K562 (cell line): Measurements from ENCODE around the gene CABP7. TPM values are rescaled to one million over a fixed set of nuclear protein-coding genes. Genes with fewer than 3 reads are reported as not detected.

Source experiments
- ATAC-seq: fragments of 200-7000 bp; cut with Tn5 transposase; 3 replicates; pipeline ENCODE4 v1.9.1; 2020; ENCODE audit warnings: moderate library complexity
- BruUV-seq: library from RNA; stranded (reverse); fragments of 400-500 nt; replicated peaks from 2 replicates; lab custom pipeline; 2021; lab: Mats Ljungman, UMichigan
- CTCF ChIA-PET: fragments of 300-600 bp; formaldehyde crosslinking; extraction: SDS; loops from one replicate; lab custom pipeline; 2021; ENCODE audit warnings: low intra/inter-chr PET ratio; lab: Yijun Ruan, JAX
- POLR2A ChIA-PET: fragments of 300-600, 350-650 bp; sonication (Branson Sonifier 250); formaldehyde crosslinking; extraction: SDS; loops from one replicate; lab custom pipeline; 2021; ENCODE audit warnings: antibody characterized with exemption, inconsistent platforms; lab: Yijun Ruan, JAX
- DNase-seq, 4 experiments: peaks; one replicate each; pipeline versions ENCODE4 v3.0.0 to v3.0.0-alpha.2; 2011 to 2018; ENCODE audit warnings: low spot score in 3 of 4, mixed read lengths in 3 of 4; ENCODE audit errors: extremely low read depth in 1 of 4
- FAIRE-seq: peaks from 2 replicates; lab custom pipeline; 2011; peaks lifted over from hg19 to GRCh38; lab: Jason Lieb, UNC
- H2AFZ ChIP-seq: 2 replicates; pipeline ENCODE4 v1.6.0; 2011; ENCODE audit warnings: low read depth, low read length, control low read depth, inconsistent platforms
- H3K27ac ChIP-seq: fragments of 200-600 bp; 3 replicates; pipeline ENCODE4 v1.8.0; 2011; ENCODE audit warnings: low read depth, mild to moderate bottlenecking, control low read depth, inconsistent platforms, low read length, moderate library complexity, mixed read lengths; ENCODE audit errors: extremely low read depth
- H3K27me3 ChIP-seq, 2 experiments: fragments of 300-600 bp in 1 of 2; 2 replicates in 1 of 2; 3 replicates in 1 of 2; pipeline versions ENCODE4 v1.6.0 to v1.8.0; 2011; ENCODE audit warnings: inconsistent platforms in 2 of 2, low read length in 2 of 2, mild to moderate bottlenecking in 1 of 2, mixed read lengths in 1 of 2, moderate library complexity in 1 of 2; ENCODE audit not compliant: control insufficient read depth in 2 of 2, insufficient read depth in 2 of 2
- H3K36me3 ChIP-seq: fragments of 300-600 bp; 3 replicates; pipeline ENCODE4 v1.8.0; 2011; ENCODE audit warnings: mild to moderate bottlenecking, low read length, inconsistent platforms; ENCODE audit not compliant: control insufficient read depth, insufficient read depth
- H3K4me1 ChIP-seq, 2 experiments: fragments of 200-600 bp in 1 of 2; replicated peaks in 1 of 2; 2 replicates in 1 of 2; 3 replicates in 1 of 2; pipeline versions ENCODE4 v1.5.1 to v1.8.0; 2011; ENCODE audit warnings: inconsistent platforms in 2 of 2, low read length in 2 of 2, mild to moderate bottlenecking in 1 of 2, mixed read lengths in 1 of 2, moderate library complexity in 1 of 2; ENCODE audit not compliant: control insufficient read depth in 2 of 2, insufficient read depth in 2 of 2
- H3K4me2 ChIP-seq: 2 replicates; pipeline ENCODE4 v1.6.1; 2011; ENCODE audit warnings: low read length, control low read depth, inconsistent platforms, mixed read lengths; ENCODE audit not compliant: insufficient read depth
- H3K4me3 ChIP-seq: fragments of 200-600 bp; sonication (generic), shearing (Covaris generic); 2 replicates; pipeline ENCODE4 v1.5.1; 2016; ENCODE audit warnings: control low read depth, inconsistent platforms
- H3K79me2 ChIP-seq: fragments of 200-600 bp; 3 replicates; pipeline ENCODE4 v1.8.0; 2011; ENCODE audit warnings: low read length, inconsistent platforms; ENCODE audit not compliant: control insufficient read depth, insufficient read depth
- H3K9ac ChIP-seq, 2 experiments: 2 replicates each; pipeline versions ENCODE4 v1.6.0 to v1.6.1; 2011; ENCODE audit warnings: low read depth in 2 of 2, low read length in 2 of 2, control low read depth in 1 of 2, inconsistent platforms in 1 of 2, mild to moderate bottlenecking in 1 of 2, mixed read lengths in 1 of 2; ENCODE audit not compliant: insufficient read depth in 1 of 2
- H3K9me1 ChIP-seq: one replicate; pipeline ENCODE4 v1.6.0; 2011; ENCODE audit warnings: inconsistent platforms, mild to moderate bottlenecking, low read length, moderate library complexity; ENCODE audit not compliant: control insufficient read depth, insufficient read depth
- H3K9me3 ChIP-seq: replicated peaks from 2 replicates; pipeline ENCODE4 v1.5.1; 2011; ENCODE audit warnings: low read depth, low read length, inconsistent platforms; ENCODE audit not compliant: control insufficient read depth, insufficient read depth
- H4K20me1 ChIP-seq: replicated peaks from 2 replicates; pipeline ENCODE4 v1.6.1; 2011; ENCODE audit warnings: low read length, inconsistent platforms, mixed read lengths; ENCODE audit not compliant: control insufficient read depth, insufficient read depth
- BCOR ChIP-seq: fragments of 450-650 bp; IDR thresholded peaks from 2 replicates; pipeline ENCODE4 v1.6.1; 2016
- FOXJ3 ChIP-seq: sonication (generic); formaldehyde crosslinking; IDR thresholded peaks from 2 replicates; pipeline ENCODE4 v1.4.0; 2020; ENCODE audit warnings: mild to moderate bottlenecking, missing genetic modification reagents
- FOXO4 ChIP-seq: fragments of 450-650 bp; formaldehyde crosslinking; IDR thresholded peaks from 2 replicates; pipeline ENCODE4 v1.4.0; 2020; ENCODE audit warnings: mild to moderate bottlenecking, moderate library complexity
- FUS ChIP-seq: fragments of 200-400 bp; formaldehyde crosslinking; optimal IDR thresholded peaks from 2 replicates; pipeline ENCODE3; 2017; ENCODE audit warnings: low read depth, low read length
- IRF9 ChIP-seq: fragments of 450-650 bp; IDR thresholded peaks from 2 replicates; pipeline ENCODE4 v1.6.1; 2016; ENCODE audit warnings: missing biosample characterization, missing genetic modification characterization
- MTA3 ChIP-seq: fragments of 450-650 bp; formaldehyde crosslinking; IDR thresholded peaks from 2 replicates; pipeline ENCODE4 v1.6.1; 2017; ENCODE audit warnings: mild to moderate bottlenecking, borderline replicate concordance
- PTRF ChIP-seq: fragments of 450-650 bp; IDR thresholded peaks from 2 replicates; pipeline ENCODE4 v1.6.1; 2016; ENCODE audit warnings: mild to moderate bottlenecking, missing genetic modification characterization, missing compliant biosample characterization
- SMARCC2 ChIP-seq: fragments of 450-650 bp; IDR thresholded peaks from 2 replicates; pipeline ENCODE4 v1.6.1; 2017; ENCODE audit warnings: antibody characterized with exemption, moderate library complexity, mild to moderate bottlenecking, low read depth
- SREBF2 ChIP-seq: sonication (generic); formaldehyde crosslinking; IDR thresholded peaks from 2 replicates; pipeline ENCODE4 v1.4.0; 2020; ENCODE audit warnings: mild to moderate bottlenecking, missing genetic modification reagents
- TRIM24 ChIP-seq, 2 experiments: fragments of 450-650 bp; IDR thresholded peaks; 2 replicates each; pipeline ENCODE4 v1.6.1; 2016
- USF2 ChIP-seq: sonication (generic); formaldehyde crosslinking; IDR thresholded peaks from 2 replicates; pipeline ENCODE4 v1.5.0; 2020; ENCODE audit warnings: missing genetic modification reagents
- ZNF197 ChIP-seq: fragments of 200-800 bp; sonication (Bioruptor generic); IDR thresholded peaks from 2 replicates; pipeline ENCODE4 v1.6.1; 2016; ENCODE audit warnings: low read depth, missing genetic modification characterization, missing compliant biosample characterization
- ZNF217 ChIP-seq: sonication (generic); formaldehyde crosslinking; IDR thresholded peaks from 2 replicates; pipeline ENCODE4 v1.8.0; 2022; ENCODE audit warnings: mild to moderate bottlenecking, missing genetic modification reagents
- ZNF699 ChIP-seq: fragments of 250-450 bp; sonication (Bioruptor Pico); IDR thresholded peaks from 2 replicates; pipeline ENCODE4 v1.8.0; 2021; ENCODE audit warnings: mild to moderate bottlenecking, moderate library complexity; ENCODE audit not compliant: insufficient replicate concordance
- WGBS: fragments of 100-300 bp; shearing (Covaris generic); methylation state at CpG from one replicate; pipeline ENCODE4 v1.1.6; 2016; ENCODE audit warnings: low coverage, mixed read lengths; ENCODE audit not compliant: insufficient coverage; ENCODE audit errors: missing lambda C conversion rate; 5-methylcytosine and 5-hydroxymethylcytosine counted together
- in situ Hi-C: fragments of 300-500 bp; cut with MboI; formaldehyde crosslinking; loops from 4 replicates; pipeline ENCODE4 v1.15.0; 2018; ENCODE audit warnings: inconsistent platforms, mixed read lengths
- intact Hi-C: fragments of 100-400 bp; cut with micrococcal nuclease; formaldehyde crosslinking; loops from 2 replicates; pipeline ENCODE4 v1.14.2; 2022
- polyA plus RNA-seq, 8 experiments: library from polyadenylated mRNA; depleted of rRNA in 4 of 8; stranded (reverse) in 5 of 8; unstranded in 3 of 8; fragments of >200 nt; fragmentation: Nextera tagmentation in 2 of 8; fragmentation: Illumina TruSeq in 1 of 8; extraction: Ambion mirVana in 2 of 8; extraction: Trizol in 1 of 8; gene quantifications; 2 replicates each; pipeline versions ENCODE4 v1.2.1 to v1.2.3, GENCODE V29; 2011 to 2014; ENCODE audit warnings: inconsistent platforms in 1 of 8, missing spikeins in 1 of 8
- total RNA-seq, 7 experiments: library from RNA; depleted of rRNA in 6 of 7; stranded (reverse); fragments of >200 nt in 6 of 7; fragmentation: Illumina TruSeq in 2 of 7; extraction: Trizol in 2 of 7; gene quantifications; 2 replicates each; pipeline versions ENCODE4 v1.2.1 to v1.2.3, GENCODE V29; 2011 to 2021; ENCODE audit warnings: low replicate concordance in 1 of 7
- TF ChIP-seq, protein P1 (sequence below): conservative IDR thresholded peaks from 2 replicates; pipeline ENCODE4 v1.6.1; 2011; ENCODE audit warnings: low read depth, mild to moderate bottlenecking, low read length; ENCODE audit not compliant: control insufficient read depth
- TF ChIP-seq, protein P2 (sequence below), 2 experiments: fragments of 250-450 bp in 1 of 2; fragments of 450-650 bp in 1 of 2; sonication (Bioruptor Pico) in 1 of 2; IDR thresholded peaks; 2 replicates each; pipeline versions ENCODE4 v1.6.1 to v1.8.0; 2016 to 2021; ENCODE audit warnings: mild to moderate bottlenecking in 2 of 2, moderate library complexity in 2 of 2, missing compliant biosample characterization in 1 of 2, missing genetic modification characterization in 1 of 2

Gene CABP7
- total and polyA plus RNA-seq, 9 of the 15 experiments (the other 6 are each of a cell fraction or from before 2014, with no cell fraction given), result not detected

- intact Hi-C loops, result loop anchor here (5.0 kb wide), 1 partner anchor 387 kb away; no protein-coding TSS in a partner anchor
- Histone ChIP-seq H3K36me3 (peaks cover 5% of the 10 kb centered on the region; the same call in 1 of the 3 replicates), H3K4me1 (peaks cover 8 to 36% of the 10 kb centered on the region in 2 experiments; a peak in 4 of 5 replicates), H3K4me3 (no peak overlapping the region), H3K4me2 (no peak overlapping the region), H3K9me3 (no peaks in the 10 kb centered on the region), H3K9ac (no peak overlapping the region), H4K20me1 (no peaks in the 10 kb centered on the region), H2AFZ (no peak overlapping the region), H3K27ac (no peak overlapping the region), H3K27me3 (no peaks in the 10 kb centered on the region), H3K9me1 (no peaks in the 10 kb centered on the region), H3K79me2 (no peaks in the 10 kb centered on the region)
- DNase-seq, result no peak
- no peak for ATAC-seq
- no TSS peak for BruUV-seq
- 57% methylated on average over 9 of the region's 19 CpGs for WGBS
- ChIA-PET POLR2A (interaction anchor here (1.4 kb wide), 1 partner anchor 11 kb away, joined by 6 read pairs; no protein-coding TSS in a partner anchor), CTCF (interaction anchor here (0.9 to 2.4 kb wide), 2 partner anchors 17 to 389 kb away, joined by 3 to 16 read pairs; no protein-coding TSS in a partner anchor)
- no peak for FAIRE-seq
- in situ Hi-C loops, result no loop called here
- TF ChIP-seq IRF9, result no peak
- no peak for TF ChIP-seq ZNF197
- TF ChIP-seq FOXJ3 (CRISPR knock-in tag), result no peak
- no peak for TF ChIP-seq TRIM24 (IDR thresholded peaks at IDR 0.05)
- no peak for TF ChIP-seq FUS
- TF ChIP-seq, protein P1, sequence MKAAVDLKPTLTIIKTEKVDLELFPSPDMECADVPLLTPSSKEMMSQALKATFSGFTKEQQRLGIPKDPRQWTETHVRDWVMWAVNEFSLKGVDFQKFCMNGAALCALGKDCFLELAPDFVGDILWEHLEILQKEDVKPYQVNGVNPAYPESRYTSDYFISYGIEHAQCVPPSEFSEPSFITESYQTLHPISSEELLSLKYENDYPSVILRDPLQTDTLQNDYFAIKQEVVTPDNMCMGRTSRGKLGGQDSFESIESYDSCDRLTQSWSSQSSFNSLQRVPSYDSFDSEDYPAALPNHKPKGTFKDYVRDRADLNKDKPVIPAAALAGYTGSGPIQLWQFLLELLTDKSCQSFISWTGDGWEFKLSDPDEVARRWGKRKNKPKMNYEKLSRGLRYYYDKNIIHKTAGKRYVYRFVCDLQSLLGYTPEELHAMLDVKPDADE, result no peak
- TF ChIP-seq, protein P2, sequence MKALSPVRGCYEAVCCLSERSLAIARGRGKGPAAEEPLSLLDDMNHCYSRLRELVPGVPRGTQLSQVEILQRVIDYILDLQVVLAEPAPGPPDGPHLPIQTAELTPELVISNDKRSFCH (CRISPR knock-in tag; IDR thresholded peaks at IDR 0.05), result no peak
- TF ChIP-seq, protein P2 (tag; IDR thresholded peaks at IDR 0.05), result no peak
- TF ChIP-seq FOXO4 (CRISPR knock-in tag), result no peak
- TF ChIP-seq BCOR, result no peak
- no peak for TF ChIP-seq ZNF217
- no peak for TF ChIP-seq SREBF2
- TF ChIP-seq PTRF (tag), result no peak
- no peak for TF ChIP-seq ZNF699 (CRISPR knock-in tag)
- TF ChIP-seq SMARCC2, result no peak
- no peak for TF ChIP-seq MTA3
- TF ChIP-seq USF2 (CRISPR knock-in tag), result no peak
Measured at GRCh38 chr22:29700206-29700899, 19.4 kb upstream of the CABP7 start.
